OCI-LY3 (cell line): ENCODE results near the gene CDK15.

ENCODE experiments used
- CTCF ChIP-seq: fragments of 200-600, 300-600 bp; sonication (generic); IDR thresholded peaks from 2 replicates; pipeline ENCODE4 v1.5.1; 2014; ENCODE audit warnings: antibody characterized with exemption, low read length, low read depth
- EZH2phosphoT487 ChIP-seq: fragments of 200-600 bp; shearing (Covaris generic); IDR thresholded peaks from 2 replicates; pipeline ENCODE4 v1.6.1; 2018; ENCODE audit warnings: antibody characterized with exemption, mixed run types, low read depth

GRCh38 chr2:201892516-201892915 lies 86.2 kb downstream of the CDK15 start:
- no peak for TF ChIP-seq CTCF
- TF ChIP-seq EZH2phosphoT487: no peak
